HepG2 (cell line): Measurements from ENCODE around the gene ASCC2. TPM values are rescaled to one million over a fixed set of nuclear protein-coding genes. Genes with fewer than 3 reads are reported as not detected.

Experiments used
- ELF1 ChIP-seq: sonication (generic); formaldehyde crosslinking; IDR thresholded peaks from 2 replicates; pipeline ENCODE4 v1.4.0; 2020; ENCODE audit warnings: missing genetic modification reagents
- MED1 ChIP-seq: sonication (generic); formaldehyde crosslinking; IDR thresholded peaks from 2 replicates; pipeline ENCODE4 v1.4.0; 2020; ENCODE audit warnings: missing genetic modification reagents
- MEF2D ChIP-seq: sonication (generic); formaldehyde crosslinking; IDR thresholded peaks from 2 replicates; pipeline ENCODE4 v1.5.1; 2020; ENCODE audit warnings: mild to moderate bottlenecking, missing genetic modification reagents
- NONO ChIP-seq, 2 experiments: fragments of 450-650 bp in 1 of 2; sonication (generic) in 1 of 2; formaldehyde crosslinking in 1 of 2; IDR thresholded peaks in 1 of 2; conservative IDR thresholded peaks in 1 of 2; 2 replicates each; pipeline versions ENCODE4 v1.6.1 to v1.8.0; 2017 to 2022; ENCODE audit warnings: mild to moderate bottlenecking in 1 of 2, missing genetic modification reagents in 1 of 2, moderate library complexity in 1 of 2
- POLR2G ChIP-seq: fragments of 200-400 bp; formaldehyde crosslinking; IDR thresholded peaks from 2 replicates; pipeline ENCODE4 v1.6.1; 2018; ENCODE audit warnings: mild to moderate bottlenecking, low read depth, low read length, moderate library complexity
- RFX1 ChIP-seq: fragments of 450-650 bp; IDR thresholded peaks from 2 replicates; pipeline ENCODE4 v1.6.1; 2017
- SATB2 ChIP-seq: sonication (generic); formaldehyde crosslinking; IDR thresholded peaks from 2 replicates; pipeline ENCODE4 v1.5.0; 2020; ENCODE audit warnings: missing genetic modification reagents
- SRSF1 ChIP-seq: fragments of 200-400 bp; formaldehyde crosslinking; optimal IDR thresholded peaks from 2 replicates; pipeline ENCODE3; 2017; ENCODE audit warnings: mild to moderate bottlenecking, low read depth, low read length, moderate library complexity
- ZKSCAN8 ChIP-seq: IDR thresholded peaks from 2 replicates; pipeline ENCODE4 v1.6.1; 2016; ENCODE audit warnings: borderline replicate concordance, missing genetic modification reagents, missing compliant biosample characterization
- ZNF781 ChIP-seq: sonication (generic); formaldehyde crosslinking; IDR thresholded peaks from 2 replicates; pipeline ENCODE4 v1.5.1; 2020; ENCODE audit warnings: borderline replicate concordance, mild to moderate bottlenecking, missing genetic modification reagents; ENCODE audit errors: not compliant biosample characterization
- ZSCAN31 ChIP-seq: sonication (generic); formaldehyde crosslinking; IDR thresholded peaks from 2 replicates; pipeline ENCODE4 v1.5.0; 2020; ENCODE audit warnings: low read depth, mild to moderate bottlenecking, missing genetic modification reagents
- polyA plus RNA-seq, 8 experiments: library from polyadenylated mRNA; depleted of rRNA in 3 of 8; stranded (reverse) in 7 of 8; unstranded in 1 of 8; fragments of >200 nt; fragmentation: Illumina TruSeq in 4 of 8; extraction: Trizol in 4 of 8; gene quantifications; 2 replicates each; pipeline versions ENCODE4 v1.2.1 to v1.2.3, GENCODE V29; 2011 to 2016; ENCODE audit warnings: low read depth in 4 of 8, missing spikeins in 1 of 8, mixed read lengths in 1 of 8; ENCODE audit not compliant: insufficient read depth in 1 of 8
- total RNA-seq, 5 experiments: library from RNA; depleted of rRNA; stranded (reverse); fragments of >200 nt; fragmentation: Illumina TruSeq; extraction: Trizol; gene quantifications; 2 replicates each; pipeline ENCODE4 v1.2.3, GENCODE V29; 2016; ENCODE audit warnings: low read depth in 1 of 5
- TF ChIP-seq, protein P1 (sequence below): sonication (generic); formaldehyde crosslinking; IDR thresholded peaks from 2 replicates; pipeline ENCODE4 v1.8.1; 2022; ENCODE audit warnings: low read depth, mild to moderate bottlenecking, missing genetic modification reagents
- TF ChIP-seq, protein P2 (sequence below): IDR thresholded peaks from 2 replicates; pipeline ENCODE4 v1.6.1; 2016; ENCODE audit warnings: low read depth, borderline replicate concordance
- TF ChIP-seq, protein P3 (sequence below): sonication (generic); formaldehyde crosslinking; IDR thresholded peaks from 2 replicates; pipeline ENCODE4 v1.4.0; 2020; ENCODE audit warnings: missing genetic modification reagents
- TF ChIP-seq, protein P4 (sequence below), 2 experiments: sonication (generic) in 1 of 2; formaldehyde crosslinking in 1 of 2; IDR thresholded peaks; 2 replicates each; pipeline versions ENCODE4 v1.4.0 to v1.6.1; 2016 to 2020; ENCODE audit warnings: borderline replicate concordance in 1 of 2, low read depth in 1 of 2, mild to moderate bottlenecking in 1 of 2, missing genetic modification reagents in 1 of 2
- TF ChIP-seq, protein P5 (sequence below): sonication (generic); formaldehyde crosslinking; IDR thresholded peaks from 2 replicates; pipeline ENCODE4 v1.8.0; 2022; ENCODE audit warnings: missing genetic modification reagents, mild to moderate bottlenecking, inconsistent platforms, borderline replicate concordance

ASCC2 gene
- total and polyA plus RNA-seq, 2 of the 13 experiments (the other 11 are each of a cell fraction or from before 2014, with no cell fraction given), result 26.2 to 26.3 TPM

DNA sequence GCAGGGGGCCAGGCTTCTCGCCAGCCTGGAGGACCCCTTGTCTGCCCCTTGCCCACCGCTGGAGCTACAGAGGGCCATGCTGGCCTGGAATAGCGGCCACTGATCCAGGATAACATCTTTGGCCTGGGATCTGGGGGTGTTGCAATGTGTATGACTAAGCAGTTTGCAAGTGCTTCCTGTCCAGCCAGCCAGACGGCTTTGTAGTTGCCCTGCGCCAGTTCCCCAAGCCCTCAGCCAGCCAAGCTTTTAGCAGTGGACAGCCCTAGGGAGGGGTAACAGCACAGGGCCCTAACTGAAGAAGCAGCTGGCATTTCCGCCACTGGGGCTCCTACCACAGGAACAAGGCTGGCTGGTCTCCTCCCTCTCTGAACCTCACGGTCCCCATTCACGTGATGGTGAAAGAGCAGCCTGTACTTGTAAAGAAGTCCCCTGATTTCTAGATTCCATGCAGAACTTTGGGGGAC lies 38.8 kb downstream of the ASCC2 start (continued):
- TF ChIP-seq, protein P1, sequence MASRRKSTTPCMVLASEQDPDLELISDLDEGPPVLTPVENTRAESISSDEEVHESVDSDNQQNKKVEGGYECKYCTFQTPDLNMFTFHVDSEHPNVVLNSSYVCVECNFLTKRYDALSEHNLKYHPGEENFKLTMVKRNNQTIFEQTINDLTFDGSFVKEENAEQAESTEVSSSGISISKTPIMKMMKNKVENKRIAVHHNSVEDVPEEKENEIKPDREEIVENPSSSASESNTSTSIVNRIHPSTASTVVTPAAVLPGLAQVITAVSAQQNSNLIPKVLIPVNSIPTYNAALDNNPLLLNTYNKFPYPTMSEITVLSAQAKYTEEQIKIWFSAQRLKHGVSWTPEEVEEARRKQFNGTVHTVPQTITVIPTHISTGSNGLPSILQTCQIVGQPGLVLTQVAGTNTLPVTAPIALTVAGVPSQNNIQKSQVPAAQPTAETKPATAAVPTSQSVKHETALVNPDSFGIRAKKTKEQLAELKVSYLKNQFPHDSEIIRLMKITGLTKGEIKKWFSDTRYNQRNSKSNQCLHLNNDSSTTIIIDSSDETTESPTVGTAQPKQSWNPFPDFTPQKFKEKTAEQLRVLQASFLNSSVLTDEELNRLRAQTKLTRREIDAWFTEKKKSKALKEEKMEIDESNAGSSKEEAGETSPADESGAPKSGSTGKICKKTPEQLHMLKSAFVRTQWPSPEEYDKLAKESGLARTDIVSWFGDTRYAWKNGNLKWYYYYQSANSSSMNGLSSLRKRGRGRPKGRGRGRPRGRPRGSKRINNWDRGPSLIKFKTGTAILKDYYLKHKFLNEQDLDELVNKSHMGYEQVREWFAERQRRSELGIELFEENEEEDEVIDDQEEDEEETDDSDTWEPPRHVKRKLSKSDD (CRISPR knock-in tag), result no peak
- TF ChIP-seq, protein P2, sequence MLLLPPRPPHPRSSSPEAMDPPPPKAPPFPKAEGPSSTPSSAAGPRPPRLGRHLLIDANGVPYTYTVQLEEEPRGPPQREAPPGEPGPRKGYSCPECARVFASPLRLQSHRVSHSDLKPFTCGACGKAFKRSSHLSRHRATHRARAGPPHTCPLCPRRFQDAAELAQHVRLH, result peak; percentile 62; the same call in 1 of the 2 replicates
- TF ChIP-seq SRSF1, result no peak
- TF ChIP-seq, protein P3, sequence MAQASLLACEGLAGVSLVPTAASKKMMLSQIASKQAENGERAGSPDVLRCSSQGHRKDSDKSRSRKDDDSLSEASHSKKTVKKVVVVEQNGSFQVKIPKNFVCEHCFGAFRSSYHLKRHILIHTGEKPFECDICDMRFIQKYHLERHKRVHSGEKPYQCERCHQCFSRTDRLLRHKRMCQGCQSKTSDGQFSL (CRISPR knock-in tag), result no peak
- TF ChIP-seq ELF1 (CRISPR knock-in tag), result peak; percentile 60
- TF ChIP-seq, protein P4, sequence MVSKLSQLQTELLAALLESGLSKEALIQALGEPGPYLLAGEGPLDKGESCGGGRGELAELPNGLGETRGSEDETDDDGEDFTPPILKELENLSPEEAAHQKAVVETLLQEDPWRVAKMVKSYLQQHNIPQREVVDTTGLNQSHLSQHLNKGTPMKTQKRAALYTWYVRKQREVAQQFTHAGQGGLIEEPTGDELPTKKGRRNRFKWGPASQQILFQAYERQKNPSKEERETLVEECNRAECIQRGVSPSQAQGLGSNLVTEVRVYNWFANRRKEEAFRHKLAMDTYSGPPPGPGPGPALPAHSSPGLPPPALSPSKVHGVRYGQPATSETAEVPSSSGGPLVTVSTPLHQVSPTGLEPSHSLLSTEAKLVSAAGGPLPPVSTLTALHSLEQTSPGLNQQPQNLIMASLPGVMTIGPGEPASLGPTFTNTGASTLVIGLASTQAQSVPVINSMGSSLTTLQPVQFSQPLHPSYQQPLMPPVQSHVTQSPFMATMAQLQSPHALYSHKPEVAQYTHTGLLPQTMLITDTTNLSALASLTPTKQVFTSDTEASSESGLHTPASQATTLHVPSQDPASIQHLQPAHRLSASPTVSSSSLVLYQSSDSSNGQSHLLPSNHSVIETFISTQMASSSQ (IDR thresholded peaks at IDR 0.05; ENCODE audit: low read depth), result no peak
- TF ChIP-seq, protein P4 (CRISPR knock-in tag; IDR thresholded peaks at IDR 0.05; ENCODE audit: borderline replicate concordance), result peak; percentile 48; the same call in 1 of the 2 replicates
- no peak for TF ChIP-seq SATB2
- TF ChIP-seq, protein P5, sequence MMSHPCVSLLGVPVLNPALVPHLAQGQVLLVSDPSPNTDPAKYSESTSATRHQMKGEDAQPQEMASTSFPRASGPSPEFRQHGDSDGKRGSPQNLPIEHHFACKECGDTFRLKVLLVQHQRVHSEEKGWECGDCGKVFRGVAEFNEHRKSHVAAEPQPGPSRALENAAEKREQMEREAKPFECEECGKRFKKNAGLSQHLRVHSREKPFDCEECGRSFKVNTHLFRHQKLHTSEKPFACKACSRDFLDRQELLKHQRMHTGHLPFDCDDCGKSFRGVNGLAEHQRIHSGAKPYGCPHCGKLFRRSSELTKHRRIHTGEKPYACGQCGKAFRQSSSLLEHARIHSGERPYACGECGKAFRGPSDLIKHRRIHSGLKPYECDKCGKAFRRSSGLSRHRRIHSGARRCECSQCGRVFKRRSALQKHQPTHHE, result no peak
- no peak for TF ChIP-seq MEF2D (CRISPR knock-in tag)
- TF ChIP-seq MED1, result peak; percentile 69
- TF ChIP-seq NONO (IDR thresholded peaks at IDR 0.05), result no peak
- no peak for TF ChIP-seq NONO (CRISPR knock-in tag; conservative IDR thresholded peaks at IDR 0.05)
- TF ChIP-seq ZSCAN31 (CRISPR knock-in tag), result peak; percentile 27; the same call in 1 of the 2 replicates
- TF ChIP-seq POLR2G, result peak; percentile 58; the same call in 1 of the 2 replicates
- no peak; the same call in 1 of the 2 replicates for TF ChIP-seq ZKSCAN8 (CRISPR knock-in tag)
- TF ChIP-seq ZNF781 (CRISPR knock-in tag), result no peak
- TF ChIP-seq RFX1, result no peak
